Activated naive CD4-positive, alpha-beta T cell treated with anti-CD3 and anti-CD28 coated beads, Interleukin-2, amount 50 U/mL, for 16 hours (primary cell): Measurements from ENCODE around the gene SYNPO2L.
"Not testable (repeated sequence)": the region's sequence is repeated elsewhere in the genome, so short reads cannot be mapped to it uniquely, and the experiment has no call there.

Experiments
- DNase-seq: peaks from one replicate; pipeline ENCODE4 v3.0.0-alpha.2; 2020

Gene SYNPO2L, protein sequence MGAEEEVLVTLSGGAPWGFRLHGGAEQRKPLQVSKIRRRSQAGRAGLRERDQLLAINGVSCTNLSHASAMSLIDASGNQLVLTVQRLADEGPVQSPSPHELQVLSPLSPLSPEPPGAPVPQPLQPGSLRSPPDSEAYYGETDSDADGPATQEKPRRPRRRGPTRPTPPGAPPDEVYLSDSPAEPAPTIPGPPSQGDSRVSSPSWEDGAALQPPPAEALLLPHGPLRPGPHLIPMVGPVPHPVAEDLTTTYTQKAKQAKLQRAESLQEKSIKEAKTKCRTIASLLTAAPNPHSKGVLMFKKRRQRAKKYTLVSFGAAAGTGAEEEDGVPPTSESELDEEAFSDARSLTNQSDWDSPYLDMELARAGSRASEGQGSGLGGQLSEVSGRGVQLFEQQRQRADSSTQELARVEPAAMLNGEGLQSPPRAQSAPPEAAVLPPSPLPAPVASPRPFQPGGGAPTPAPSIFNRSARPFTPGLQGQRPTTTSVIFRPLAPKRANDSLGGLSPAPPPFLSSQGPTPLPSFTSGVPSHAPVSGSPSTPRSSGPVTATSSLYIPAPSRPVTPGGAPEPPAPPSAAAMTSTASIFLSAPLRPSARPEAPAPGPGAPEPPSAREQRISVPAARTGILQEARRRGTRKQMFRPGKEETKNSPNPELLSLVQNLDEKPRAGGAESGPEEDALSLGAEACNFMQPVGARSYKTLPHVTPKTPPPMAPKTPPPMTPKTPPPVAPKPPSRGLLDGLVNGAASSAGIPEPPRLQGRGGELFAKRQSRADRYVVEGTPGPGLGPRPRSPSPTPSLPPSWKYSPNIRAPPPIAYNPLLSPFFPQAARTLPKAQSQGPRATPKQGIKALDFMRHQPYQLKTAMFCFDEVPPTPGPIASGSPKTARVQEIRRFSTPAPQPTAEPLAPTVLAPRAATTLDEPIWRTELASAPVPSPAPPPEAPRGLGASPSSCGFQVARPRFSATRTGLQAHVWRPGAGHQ

DNA sequence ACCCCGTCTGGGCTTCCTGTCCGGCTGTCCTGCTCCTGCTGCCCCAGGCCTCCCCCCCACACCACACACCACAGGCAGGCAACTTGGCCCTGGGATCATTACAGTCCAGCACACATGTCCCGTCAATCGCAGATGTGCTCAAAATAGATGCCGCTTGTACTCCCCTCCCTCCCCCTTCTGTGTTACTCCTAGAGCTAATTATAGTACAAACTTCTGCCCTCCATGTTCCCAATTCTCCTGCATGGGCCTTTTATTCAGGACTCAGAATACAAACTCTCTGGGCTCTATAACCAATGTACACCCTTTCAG, at the start of gene SYNPO2L:
Gene SYNPO2L, minus strand, starts transcription at position 40 of the 309 bp plus-strand sequence. CDS start 107 bp downstream, outside the sequence.
- DNase-seq, result no peak

DNA sequence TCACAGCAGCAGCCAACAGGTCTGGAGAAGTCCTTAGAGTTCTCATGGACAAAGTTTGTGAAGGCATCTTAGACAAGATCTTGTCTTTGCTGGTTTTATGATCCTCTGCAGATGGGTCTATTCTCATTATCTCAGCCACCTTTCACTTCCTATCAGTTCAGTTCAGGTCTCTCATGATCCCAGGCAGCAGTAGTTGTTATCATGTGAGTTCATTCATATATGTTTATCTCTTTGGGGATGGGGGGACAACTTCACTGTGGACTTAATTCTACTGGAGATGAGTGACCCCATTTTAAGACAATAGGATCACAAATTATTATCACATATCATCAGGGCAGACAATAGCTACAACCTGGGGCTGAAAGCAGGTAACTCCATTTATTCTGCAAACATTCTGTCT, 48.1 kb upstream of the SYNPO2L start:
- DNase-seq, result not testable (repeated sequence)

DNA sequence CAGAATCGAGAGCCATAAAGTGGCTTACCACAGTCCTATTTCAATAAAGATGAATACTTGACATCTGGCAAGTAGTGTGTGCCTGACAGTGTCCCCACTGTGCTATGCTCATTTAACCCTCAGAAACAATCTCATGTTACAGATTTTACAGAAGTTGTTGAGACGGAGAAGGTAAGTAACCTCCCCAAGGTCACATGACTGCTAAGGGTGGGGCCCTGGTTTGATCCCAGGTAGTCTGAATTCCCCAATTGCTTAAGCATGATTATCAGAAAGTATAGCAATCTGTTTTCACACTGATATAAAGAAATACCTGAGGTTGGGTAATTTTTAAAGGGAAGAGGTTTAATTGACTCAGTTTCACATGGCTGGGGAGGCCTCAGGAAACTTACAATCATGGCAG, 43.0 kb upstream of the SYNPO2L start:
- DNase-seq, result not testable (repeated sequence)

DNA sequence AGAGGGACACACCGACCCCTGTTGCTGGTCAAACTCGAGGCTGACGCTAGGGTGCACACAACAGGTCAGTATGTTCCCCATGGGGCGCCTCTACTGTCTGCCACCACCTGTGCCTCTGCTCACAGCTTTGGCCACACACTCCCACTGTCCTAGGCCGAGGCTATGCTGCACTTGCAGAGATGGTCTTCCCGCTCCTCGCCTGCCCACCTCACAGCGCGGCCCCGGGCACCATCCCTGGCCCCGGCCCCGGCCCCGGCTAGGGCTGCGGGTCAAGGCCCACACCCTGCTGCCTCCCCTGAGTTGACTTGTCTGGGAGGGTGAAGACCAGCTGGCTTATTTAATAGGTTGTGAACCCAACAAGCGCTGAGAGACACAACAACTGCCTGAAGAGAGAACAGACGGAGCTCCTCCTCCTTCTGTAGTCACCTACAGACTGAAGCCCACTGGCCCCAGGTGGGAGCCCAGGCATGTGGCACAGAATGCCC, 41.9 kb upstream of the SYNPO2L start, which contains the start of gene AGAP5:
Gene AGAP5, minus strand, starts transcription at position 435 of the 485 bp plus-strand sequence. Its CDS starts 354 bp downstream, at position 81.
- not testable (repeated sequence) for DNase-seq

DNA sequence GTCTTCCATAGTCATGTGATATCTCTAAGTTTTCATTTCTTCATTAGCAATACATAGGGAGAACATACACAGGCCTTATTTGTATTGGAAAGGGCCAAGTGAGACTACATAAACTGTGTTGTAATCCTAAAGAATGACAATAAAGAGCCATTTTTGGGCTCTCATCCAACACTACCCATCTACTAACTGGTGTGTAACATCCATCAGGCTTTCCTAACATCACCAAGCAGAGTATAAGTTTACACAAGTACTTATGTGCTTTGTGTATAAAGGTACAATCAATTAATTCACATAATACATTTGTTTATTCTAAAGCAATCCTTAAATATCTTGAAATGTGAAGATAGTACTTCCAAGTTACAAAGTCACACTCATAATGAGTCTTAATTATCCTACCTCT, 39.5 kb upstream of the SYNPO2L start:
- not testable (repeated sequence) for DNase-seq

DNA sequence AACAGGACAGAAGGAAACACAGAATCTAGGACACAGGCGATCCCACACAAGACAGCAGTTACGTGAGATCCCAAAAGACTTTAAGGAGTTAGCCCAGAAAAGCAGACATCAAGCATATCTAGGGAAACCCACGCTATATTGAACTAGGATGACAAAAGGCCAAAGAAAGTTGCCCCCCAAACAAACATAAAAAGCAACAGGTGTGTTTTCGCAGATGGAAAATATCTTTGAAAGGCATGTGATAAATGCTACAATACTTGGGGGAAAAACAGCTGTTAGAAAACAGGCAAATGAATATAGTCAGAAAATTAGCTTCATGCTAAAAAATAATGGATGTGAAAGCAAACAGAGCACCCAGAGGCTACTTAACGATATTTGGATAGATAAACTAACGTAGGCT, 34.9 kb upstream of the SYNPO2L start:
- DNase-seq, result not testable (repeated sequence)

DNA sequence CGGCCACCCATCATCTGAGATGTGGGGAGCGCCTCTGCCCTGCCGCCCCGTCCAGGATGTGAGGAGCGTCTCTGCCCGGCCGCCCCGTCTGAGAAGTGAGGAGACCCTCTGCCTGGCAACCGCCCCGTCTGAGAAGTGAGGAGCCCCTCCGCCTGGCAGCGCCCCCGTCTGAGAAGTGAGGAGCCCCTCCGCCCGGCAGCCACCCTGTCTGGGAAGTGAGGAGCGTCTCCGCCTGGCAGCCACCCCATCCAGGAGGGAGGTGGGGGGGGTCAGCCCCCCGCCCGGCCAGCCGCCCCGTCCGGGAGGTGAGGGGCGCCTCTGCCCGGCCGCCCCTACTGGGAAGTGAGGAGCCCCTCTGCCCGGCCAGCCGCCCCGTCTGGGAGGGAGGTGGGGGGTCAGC, 33.8 kb upstream of the SYNPO2L start:
- not testable (repeated sequence) for DNase-seq

DNA sequence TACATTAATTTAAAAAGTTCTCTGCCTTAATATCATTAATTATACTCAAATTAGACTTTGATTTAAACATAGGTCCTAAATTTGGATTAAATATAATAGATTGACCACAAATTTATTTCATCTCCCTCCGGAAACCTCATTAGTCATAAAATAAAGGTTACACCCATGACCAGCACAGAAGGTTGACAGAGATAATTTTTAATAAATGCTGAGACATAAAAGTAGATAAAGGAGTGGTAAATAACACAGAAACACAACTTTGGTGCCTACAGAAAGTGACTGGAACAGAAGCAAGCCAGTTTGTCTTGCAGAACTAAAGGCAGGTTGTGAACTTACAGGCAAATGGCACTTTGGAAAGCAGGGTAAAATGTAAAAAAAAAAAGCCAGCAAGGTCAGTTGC, 31.8 kb upstream of the SYNPO2L start:
- not testable (repeated sequence) for DNase-seq

DNA sequence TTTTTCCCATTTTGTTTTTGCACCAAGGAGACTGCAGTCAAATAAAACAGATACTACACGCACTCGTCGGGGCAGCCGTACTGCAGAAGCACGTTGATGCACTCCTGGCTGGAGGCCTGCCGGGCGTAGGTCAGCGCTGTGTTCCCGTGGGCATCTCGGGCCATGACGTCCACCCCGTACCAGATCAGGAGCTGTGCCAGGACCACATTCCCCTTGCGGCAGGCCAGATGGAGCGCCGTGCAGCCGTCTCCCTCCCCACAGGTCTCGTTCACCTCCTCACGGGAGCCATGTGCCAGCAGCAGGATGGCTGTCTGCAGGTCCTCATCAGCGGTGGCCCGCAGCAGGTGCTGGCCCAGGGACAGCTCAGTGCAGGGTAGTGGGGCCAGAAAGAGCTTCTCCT, 18.7 kb upstream of the SYNPO2L start:
- DNase-seq, result not testable (repeated sequence)

DNA sequence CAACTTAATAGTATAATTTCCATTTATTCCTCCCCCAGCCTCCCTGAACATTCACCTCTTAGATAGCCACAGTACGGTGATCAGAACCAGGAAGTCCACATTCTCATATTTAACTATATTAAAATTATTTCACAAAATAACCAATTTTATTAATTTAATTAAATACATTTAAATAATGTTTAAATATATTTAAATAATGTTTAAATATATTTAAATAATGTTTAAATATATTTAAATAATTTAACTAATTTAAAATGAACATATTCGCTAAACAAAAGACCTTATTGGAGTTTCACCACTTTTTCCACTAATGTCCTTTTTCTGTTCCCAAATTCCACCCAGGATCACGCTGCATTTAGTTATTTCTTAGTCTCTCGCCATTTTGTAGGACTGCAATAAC, 12.5 kb upstream of the SYNPO2L start:
- not testable (repeated sequence) for DNase-seq

DNA sequence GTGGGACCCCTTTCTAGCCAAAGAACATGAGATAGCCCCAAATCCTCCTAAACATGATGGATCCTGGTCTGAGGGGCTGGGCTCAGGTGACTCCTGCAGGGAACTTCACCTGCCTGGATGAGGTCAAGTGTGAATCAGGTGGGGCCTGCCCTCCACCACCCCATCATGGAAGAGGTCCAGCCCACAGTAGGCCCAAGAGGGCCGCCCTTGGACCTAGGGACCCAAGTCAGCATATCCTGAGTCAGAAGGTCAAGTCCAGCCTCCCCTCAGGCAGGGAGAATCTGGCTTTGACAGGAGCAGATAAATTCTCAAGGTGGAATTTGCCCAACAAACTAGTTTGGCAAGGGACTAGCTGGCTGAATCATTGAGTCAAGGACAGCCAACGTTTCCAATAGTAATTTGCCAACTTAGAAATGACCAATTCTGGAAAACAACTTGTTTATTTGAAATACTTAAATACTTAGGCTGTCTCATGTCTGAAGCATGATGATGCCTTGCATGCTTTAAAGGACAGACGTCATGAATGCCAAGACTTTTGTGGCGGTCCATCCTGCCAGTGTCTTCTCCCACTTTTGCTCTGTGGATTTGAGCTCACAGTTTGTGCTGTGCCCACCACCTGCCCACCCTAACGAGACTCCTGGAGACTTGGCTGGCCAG, 10.5 kb upstream of the SYNPO2L start:
- not testable (repeated sequence) for DNase-seq

DNA sequence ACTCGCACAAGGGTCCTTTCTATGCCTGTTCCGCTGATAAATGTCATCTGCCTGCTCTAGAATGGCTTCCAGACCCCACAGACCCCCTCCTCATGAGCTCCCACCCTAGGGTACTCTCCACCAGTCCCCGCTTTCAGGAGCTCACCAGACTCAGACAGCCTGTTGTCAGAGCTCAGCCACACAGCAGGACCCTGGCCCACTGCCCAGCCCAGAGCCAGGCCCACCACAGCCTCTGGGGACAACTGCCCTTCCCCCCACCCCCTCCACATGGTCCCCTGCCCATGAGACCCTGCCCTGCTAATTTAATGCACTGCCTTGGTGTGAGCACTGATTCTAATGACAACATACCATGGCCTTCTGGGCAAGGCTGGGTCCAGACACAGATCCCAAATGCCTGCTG, 9.8 kb upstream of the SYNPO2L start:
- DNase-seq, result not testable (repeated sequence)

DNA sequence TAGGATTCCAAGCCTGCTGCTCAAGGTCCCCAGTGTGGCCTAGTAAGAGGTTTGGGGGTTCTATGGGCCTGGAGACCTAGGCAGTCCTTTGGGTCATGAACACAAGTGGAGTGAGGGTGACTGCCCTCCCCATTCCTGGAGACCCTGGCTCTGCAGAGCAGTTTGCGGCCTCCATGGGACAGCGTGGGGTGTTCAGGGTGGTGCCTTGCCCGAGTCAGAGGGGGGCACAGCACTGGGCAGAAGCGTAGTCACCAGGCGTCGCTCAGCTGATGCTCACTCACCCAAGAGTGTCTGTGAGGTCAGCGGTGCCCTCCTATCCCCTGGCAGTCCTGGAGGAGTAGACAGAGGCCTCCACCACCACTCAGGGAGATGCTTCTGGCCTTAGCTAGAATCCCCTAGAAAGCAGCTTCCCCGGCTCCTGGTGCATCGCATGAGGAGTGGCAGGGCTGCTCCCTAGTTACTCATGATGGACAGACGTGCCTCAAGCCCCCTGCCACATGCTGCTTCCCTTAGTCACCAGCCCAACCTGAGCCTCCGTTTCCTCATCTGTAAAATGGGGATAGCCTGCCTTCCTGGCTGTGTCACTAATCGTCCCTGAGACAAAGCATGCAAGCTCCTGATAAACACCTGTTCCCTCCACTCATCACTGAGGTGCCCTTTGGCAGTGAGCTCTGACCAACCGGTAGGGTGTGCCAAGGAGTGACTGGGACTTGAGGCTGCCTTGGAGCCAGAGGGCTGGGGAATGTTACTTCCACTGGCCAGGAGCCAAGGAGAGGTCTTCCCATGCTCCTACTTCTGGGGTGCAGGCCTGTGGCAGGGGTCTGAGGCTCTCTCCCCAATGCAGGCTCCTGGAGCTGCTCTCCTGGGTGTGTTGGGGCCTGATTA, 8.6 kb upstream of the SYNPO2L start:
- not testable (repeated sequence) for DNase-seq

DNA sequence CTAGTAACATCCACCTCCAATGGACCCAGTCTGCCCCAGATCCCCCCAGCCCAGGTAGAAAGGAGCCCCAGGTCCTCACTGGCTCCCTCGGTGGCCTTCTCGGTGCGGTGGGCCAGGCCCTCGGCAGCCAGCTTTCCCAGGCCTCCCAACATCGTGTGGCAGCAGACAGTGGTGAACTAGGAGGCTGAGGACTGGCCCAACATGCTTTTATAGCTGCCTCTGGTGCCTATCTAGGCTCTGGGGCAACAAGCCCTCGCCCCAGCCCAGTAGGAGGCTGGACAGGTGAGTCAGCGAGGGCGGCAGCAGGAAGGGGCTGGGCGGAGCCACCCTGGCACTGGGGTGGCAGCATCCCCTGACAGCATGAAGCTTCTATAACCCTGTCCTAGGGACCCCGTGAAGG, 7.8 kb upstream of the SYNPO2L start:
- DNase-seq, result not testable (repeated sequence)

DNA sequence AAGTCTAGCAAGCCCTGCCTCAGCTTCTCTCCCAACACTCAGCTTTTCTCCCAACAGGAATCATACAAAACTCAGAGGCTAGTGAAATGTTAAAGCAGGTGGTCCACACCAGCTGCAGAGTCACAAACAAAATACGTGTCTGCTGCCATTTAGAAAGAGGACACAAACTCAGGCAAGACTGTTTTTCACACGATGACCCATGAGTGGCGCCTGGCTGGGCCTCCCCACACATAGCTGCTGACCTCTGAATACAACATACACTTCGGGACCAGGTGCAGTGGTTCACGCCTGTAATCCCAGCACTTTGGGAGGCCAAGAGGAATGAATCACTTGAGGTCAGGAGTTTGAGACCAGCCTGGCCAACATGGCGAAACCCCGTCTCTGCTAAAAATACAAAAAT, 6.9 kb upstream of the SYNPO2L start:
- DNase-seq, result not testable (repeated sequence)

DNA sequence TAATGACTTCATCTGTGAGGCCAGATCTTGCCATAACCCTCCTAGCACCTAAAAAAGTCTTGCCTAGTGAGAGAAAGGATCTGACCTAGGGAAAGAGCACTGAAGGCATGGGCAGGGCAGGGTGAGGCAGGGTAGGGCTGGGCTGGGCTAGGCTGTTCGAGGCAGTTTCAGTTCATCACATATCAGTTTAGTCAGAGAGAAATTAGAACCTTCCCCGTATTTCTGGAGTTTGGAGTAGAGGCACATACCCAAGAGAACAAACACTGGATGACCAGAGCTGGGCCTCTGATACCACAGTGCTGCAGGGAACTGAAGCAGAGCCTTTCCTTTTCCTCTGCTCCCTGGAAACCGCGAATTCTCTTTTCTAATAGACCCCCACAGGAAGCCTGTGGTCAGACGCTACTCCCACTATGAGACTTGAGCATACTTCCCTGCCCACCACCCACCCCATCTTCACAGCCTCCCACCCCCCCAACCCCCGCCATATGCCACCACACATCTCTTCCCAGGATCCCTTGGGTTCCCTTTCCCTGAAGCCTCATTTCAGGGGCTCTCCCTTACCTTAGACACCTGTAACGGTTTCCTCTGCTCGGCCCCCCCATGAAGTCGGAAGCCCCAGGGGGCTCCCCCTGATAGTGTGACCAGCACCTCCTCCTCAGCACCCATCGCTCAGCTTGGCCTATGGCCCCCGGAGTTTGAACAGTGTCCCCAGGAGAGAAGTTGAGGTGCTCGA, 406 bp downstream of the SYNPO2L start:
- no peak for DNase-seq

DNA sequence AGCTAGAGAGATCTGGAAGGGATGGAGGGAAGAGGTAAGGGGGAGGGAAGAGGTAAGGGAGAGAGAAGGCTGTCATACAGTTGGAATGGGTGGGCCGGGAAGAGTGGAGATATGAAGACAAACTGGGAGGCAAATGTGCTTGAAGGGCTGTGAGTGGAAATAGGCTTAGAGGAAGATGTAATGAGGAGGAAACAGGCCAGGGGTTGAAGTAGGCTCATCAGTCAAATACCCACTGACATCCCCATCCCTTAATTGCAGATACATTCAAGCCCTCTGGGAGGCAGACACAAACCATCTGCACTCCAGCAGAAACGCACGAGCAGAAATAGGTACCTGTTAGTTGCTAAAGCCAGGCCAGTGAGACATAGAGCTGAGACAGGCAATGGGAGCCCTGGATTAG, 2.1 kb downstream of the SYNPO2L start:
- DNase-seq, result no peak

DNA sequence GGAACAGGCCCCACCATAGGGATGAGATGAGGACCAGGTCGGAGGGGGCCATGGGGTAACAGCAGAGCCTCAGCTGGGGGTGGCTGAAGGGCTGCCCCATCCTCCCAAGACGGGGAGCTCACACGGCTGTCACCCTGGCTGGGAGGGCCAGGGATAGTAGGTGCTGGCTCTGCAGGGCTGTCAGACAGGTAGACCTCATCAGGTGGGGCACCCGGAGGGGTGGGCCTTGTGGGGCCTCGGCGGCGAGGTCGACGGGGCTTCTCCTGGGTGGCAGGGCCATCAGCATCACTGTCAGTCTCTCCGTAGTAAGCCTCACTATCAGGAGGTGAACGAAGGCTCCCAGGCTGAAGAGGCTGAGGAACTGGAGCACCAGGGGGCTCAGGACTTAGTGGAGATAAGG, 2.6 kb downstream of the SYNPO2L start:
- no peak for DNase-seq

DNA sequence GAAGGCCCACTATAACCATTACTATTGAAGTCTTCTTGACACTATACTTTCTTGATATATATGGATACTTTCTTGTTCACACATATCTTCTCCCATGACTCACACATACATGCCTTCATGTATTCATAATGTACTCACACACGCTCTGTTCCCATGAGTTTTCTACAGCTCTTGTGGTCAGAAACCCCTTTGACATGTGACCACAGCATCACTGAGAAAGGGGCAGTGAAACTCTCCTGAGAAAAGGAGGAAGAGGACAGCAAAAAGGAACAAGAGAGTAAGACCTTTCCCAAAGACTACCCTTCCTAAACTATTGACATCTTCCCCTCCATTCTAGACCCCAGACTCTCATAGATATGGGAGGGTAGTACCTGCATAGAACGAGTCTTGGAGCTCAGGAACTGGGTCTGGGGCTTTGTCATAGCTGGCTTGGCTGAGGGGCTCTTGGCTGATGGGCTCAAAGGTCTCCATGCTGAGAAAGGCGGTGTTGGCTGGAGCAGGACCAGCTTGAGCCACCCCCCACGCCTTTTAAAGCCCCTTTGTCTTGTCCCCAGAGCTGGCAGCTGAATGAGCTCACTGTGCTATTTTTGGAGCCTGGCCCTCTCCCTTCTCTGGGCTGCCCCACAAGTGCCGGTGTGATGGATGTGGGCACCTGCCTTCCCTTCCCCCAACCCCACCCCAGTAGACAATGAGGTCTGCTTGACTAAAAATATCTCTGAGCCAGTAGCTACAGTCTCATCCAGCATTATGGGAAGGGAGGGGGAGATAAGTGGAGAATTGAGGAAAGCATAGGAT, 5.1 kb downstream of the SYNPO2L start:
- DNase-seq, result no peak

DNA sequence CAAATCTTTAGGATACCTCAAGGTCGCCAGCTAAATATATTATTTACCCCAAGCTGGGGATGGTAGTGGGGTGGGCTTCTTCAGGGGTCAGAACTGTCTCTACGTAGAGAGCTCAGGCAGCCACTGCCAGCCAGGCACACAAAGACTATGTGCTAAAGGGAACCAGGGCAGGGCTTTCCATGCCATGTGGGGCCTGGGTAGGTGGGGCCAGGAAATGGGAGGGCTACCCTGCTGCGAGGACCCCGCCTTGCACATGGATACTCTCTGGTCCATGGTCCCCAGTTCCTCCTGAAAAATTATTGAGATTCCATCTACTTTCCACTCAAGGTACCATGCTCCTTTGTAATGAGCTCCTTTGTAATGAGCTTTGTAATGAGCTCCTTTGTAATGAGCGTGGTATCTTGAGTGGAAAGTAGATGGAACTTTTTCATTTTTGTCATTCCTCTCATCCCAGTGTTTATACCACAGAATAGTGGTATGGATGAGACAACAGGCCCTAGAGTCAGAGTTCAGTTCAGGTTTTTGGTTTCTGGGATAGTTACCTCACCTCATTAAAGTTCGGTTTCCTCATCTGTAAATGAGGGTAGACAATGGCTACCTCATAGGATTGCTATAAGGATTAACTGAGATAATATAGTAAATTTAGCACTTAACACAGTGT, 5.8 kb downstream of the SYNPO2L start:
- DNase-seq, result no peak
